K562 (cell line): ENCODE data around the gene ZNF318.

Experiments
- DIDO1 ChIP-seq: fragments of 450-650 bp; IDR thresholded peaks from 2 replicates; pipeline ENCODE4 v1.6.1; 2016; ENCODE audit warnings: low read depth, missing biosample characterization, missing genetic modification characterization
- ELF1 ChIP-seq: fragments of 200-800 bp; sonication (Bioruptor generic); IDR thresholded peaks from 2 replicates; pipeline ENCODE4 v1.6.1; 2016; ENCODE audit warnings: missing genetic modification characterization, missing compliant biosample characterization
- GATA2 ChIP-seq: sonication (generic); formaldehyde crosslinking; IDR thresholded peaks from 2 replicates; pipeline ENCODE4 v1.4.0; 2020; ENCODE audit warnings: mild to moderate bottlenecking, missing genetic modification reagents
- HNRNPUL1 ChIP-seq: fragments of 200-400 bp; formaldehyde crosslinking; IDR thresholded peaks from 2 replicates; pipeline ENCODE4 v1.6.1; 2017; ENCODE audit warnings: low read length
- ZEB2 ChIP-seq: fragments of 450-650 bp; IDR thresholded peaks from 2 replicates; pipeline ENCODE4 v1.6.1; 2016
- TF ChIP-seq, protein P1 (sequence below), 3 experiments: IDR thresholded peaks in 2 of 3; conservative IDR thresholded peaks in 1 of 3; 2 replicates each; pipeline ENCODE4 v1.5.1; 2011 to 2012; ENCODE audit warnings: low read length in 3 of 3, mild to moderate bottlenecking in 3 of 3, control low read depth in 2 of 3, improper control_type of control experiment in 1 of 3, inconsistent platforms in 1 of 3, low read depth in 1 of 3, mixed read lengths in 1 of 3, moderate library complexity in 1 of 3; ENCODE audit not compliant: insufficient read depth in 2 of 3
- TF ChIP-seq, protein P2 (sequence below), 2 experiments: fragments of 450-650 bp in 1 of 2; sonication (generic) in 1 of 2; formaldehyde crosslinking in 1 of 2; IDR thresholded peaks; 2 replicates each; pipeline versions ENCODE4 v1.7.1 to v1.9.0; 2016 to 2022; ENCODE audit warnings: inconsistent platforms in 1 of 2, mild to moderate bottlenecking in 1 of 2, missing genetic modification reagents in 1 of 2
- TF ChIP-seq, protein P3 (sequence below): sonication (generic); formaldehyde crosslinking; IDR thresholded peaks from 2 replicates; pipeline ENCODE4 v1.8.1; 2023; ENCODE audit warnings: mild to moderate bottlenecking, missing genetic modification reagents

- TF ChIP-seq HNRNPUL1 = no peak
- no peak for TF ChIP-seq DIDO1 (tag)
- no peak for TF ChIP-seq GATA2 (CRISPR knock-in tag)
- TF ChIP-seq, protein P1, sequence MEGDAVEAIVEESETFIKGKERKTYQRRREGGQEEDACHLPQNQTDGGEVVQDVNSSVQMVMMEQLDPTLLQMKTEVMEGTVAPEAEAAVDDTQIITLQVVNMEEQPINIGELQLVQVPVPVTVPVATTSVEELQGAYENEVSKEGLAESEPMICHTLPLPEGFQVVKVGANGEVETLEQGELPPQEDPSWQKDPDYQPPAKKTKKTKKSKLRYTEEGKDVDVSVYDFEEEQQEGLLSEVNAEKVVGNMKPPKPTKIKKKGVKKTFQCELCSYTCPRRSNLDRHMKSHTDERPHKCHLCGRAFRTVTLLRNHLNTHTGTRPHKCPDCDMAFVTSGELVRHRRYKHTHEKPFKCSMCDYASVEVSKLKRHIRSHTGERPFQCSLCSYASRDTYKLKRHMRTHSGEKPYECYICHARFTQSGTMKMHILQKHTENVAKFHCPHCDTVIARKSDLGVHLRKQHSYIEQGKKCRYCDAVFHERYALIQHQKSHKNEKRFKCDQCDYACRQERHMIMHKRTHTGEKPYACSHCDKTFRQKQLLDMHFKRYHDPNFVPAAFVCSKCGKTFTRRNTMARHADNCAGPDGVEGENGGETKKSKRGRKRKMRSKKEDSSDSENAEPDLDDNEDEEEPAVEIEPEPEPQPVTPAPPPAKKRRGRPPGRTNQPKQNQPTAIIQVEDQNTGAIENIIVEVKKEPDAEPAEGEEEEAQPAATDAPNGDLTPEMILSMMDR (IDR thresholded peaks at IDR 0.05 in 2 of 3, conservative IDR thresholded peaks at IDR 0.05 in 1 of 3; ENCODE audit: insufficient read depth in 2 of 3, low read depth in 1 of 3, low read length in 3 of 3) = no peak
- TF ChIP-seq, protein P2, sequence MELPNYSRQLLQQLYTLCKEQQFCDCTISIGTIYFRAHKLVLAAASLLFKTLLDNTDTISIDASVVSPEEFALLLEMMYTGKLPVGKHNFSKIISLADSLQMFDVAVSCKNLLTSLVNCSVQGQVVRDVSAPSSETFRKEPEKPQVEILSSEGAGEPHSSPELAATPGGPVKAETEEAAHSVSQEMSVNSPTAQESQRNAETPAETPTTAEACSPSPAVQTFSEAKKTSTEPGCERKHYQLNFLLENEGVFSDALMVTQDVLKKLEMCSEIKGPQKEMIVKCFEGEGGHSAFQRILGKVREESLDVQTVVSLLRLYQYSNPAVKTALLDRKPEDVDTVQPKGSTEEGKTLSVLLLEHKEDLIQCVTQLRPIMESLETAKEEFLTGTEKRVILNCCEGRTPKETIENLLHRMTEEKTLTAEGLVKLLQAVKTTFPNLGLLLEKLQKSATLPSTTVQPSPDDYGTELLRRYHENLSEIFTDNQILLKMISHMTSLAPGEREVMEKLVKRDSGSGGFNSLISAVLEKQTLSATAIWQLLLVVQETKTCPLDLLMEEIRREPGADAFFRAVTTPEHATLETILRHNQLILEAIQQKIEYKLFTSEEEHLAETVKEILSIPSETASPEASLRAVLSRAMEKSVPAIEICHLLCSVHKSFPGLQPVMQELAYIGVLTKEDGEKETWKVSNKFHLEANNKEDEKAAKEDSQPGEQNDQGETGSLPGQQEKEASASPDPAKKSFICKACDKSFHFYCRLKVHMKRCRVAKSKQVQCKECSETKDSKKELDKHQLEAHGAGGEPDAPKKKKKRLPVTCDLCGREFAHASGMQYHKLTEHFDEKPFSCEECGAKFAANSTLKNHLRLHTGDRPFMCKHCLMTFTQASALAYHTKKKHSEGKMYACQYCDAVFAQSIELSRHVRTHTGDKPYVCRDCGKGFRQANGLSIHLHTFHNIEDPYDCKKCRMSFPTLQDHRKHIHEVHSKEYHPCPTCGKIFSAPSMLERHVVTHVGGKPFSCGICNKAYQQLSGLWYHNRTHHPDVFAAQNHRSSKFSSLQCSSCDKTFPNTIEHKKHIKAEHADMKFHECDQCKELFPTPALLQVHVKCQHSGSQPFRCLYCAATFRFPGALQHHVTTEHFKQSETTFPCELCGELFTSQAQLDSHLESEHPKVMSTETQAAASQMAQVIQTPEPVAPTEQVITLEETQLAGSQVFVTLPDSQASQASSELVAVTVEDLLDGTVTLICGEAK (IDR thresholded peaks at IDR 0.05) = no peak
- TF ChIP-seq, protein P2 (CRISPR knock-in tag; IDR thresholded peaks at IDR 0.05) = no peak
- TF ChIP-seq, protein P3, sequence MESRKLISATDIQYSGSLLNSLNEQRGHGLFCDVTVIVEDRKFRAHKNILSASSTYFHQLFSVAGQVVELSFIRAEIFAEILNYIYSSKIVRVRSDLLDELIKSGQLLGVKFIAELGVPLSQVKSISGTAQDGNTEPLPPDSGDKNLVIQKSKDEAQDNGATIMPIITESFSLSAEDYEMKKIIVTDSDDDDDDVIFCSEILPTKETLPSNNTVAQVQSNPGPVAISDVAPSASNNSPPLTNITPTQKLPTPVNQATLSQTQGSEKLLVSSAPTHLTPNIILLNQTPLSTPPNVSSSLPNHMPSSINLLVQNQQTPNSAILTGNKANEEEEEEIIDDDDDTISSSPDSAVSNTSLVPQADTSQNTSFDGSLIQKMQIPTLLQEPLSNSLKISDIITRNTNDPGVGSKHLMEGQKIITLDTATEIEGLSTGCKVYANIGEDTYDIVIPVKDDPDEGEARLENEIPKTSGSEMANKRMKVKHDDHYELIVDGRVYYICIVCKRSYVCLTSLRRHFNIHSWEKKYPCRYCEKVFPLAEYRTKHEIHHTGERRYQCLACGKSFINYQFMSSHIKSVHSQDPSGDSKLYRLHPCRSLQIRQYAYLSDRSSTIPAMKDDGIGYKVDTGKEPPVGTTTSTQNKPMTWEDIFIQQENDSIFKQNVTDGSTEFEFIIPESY = no peak
- no peak for TF ChIP-seq ELF1 (tag)
- TF ChIP-seq ZEB2 = no peak
Observed at GRCh38 chr6:43304361-43304760, 65.1 kb downstream of the ZNF318 start.
